AG09319 (cell line): ENCODE results near the gene SETD4.

Experiments
- DNase-seq: peaks from one replicate; pipeline ENCODE4 v3.0.0-alpha.2; 2010; ENCODE audit warnings: low read depth; ENCODE audit errors: extremely low read depth
- CTCF ChIP-seq: IDR thresholded peaks from 2 replicates; pipeline ENCODE4 v1.5.1; 2011; ENCODE audit warnings: low read depth, mild to moderate bottlenecking, inconsistent platforms, low read length, moderate library complexity

The SETD4 gene

GRCh38 chr21:36053715-36054062 is 6.6 kb downstream of the SETD4 start:
- no peak for TF ChIP-seq CTCF
- no peak for DNase-seq

GRCh38 chr21:36052860-36053714 is 7.2 kb downstream of the SETD4 start:
- TF ChIP-seq CTCF, result no peak
- DNase-seq, result no peak

GRCh38 chr21:36048357-36048756 is 12.0 kb downstream of the SETD4 start:
- no peak for DNase-seq
- TF ChIP-seq CTCF, result no peak

GRCh38 chr21:36047139-36047538 is 13.2 kb downstream of the SETD4 start:
- TF ChIP-seq CTCF, result no peak
- DNase-seq, result no peak

- no peak for DNase-seq
- no peak for TF ChIP-seq CTCF
These were observed 14.3 kb downstream of the SETD4 start for GRCh38 chr21:36045993-36046392.

- no peak for TF ChIP-seq CTCF
- DNase-seq, result no peak
These were observed 16.3 kb downstream of the SETD4 start for GRCh38 chr21:36044056-36044455.

- DNase-seq, result no peak
- TF ChIP-seq CTCF, result no peak
These were observed 18.4 kb downstream of the SETD4 start for GRCh38 chr21:36041910-36042309.
